ENCODE data around the gene POSTN.
"Not testable (repeated sequence)": the region's sequence is repeated elsewhere in the genome, so short reads cannot be mapped to it uniquely, and the experiment has no call there.

The POSTN gene

DNA sequence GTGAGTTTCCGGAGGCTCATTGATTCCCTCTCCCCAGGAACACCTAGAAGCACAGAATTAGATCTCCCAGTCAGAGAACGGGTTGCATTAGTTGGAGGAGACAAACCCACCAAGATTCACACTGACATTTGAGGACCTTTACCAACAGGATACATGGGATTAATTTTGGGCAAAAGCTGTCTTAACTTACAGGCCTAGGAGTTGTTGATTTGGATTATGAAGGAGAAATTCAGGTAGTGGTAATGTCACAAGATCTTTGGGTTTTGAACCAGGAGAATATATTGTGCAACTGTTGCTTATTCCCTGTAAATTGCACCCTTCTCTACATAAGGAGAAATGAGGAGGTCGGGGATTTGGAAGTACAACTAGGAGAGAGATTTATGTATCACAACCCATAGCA is 38.0 kb downstream of the POSTN start:
- Histone ChIP-seq H3K9me3 (ENCODE audit: insufficient read depth, low read depth, low read length) (peaks cover 3% of the 10 kb centered on the region; the same call in 1 of the 2 replicates), H3K4me2 (ENCODE audit: low read depth, low read length, poor library complexity, severe bottlenecking) (no peak overlapping the region), H3K9me2 (replicated peaks; ENCODE audit: low read depth, low read length) (no peaks in the 10 kb centered on the region), H3F3A (ENCODE audit: low read depth) (no peaks in the 10 kb centered on the region), H3K36me3 (ENCODE audit: insufficient read depth, low read length) (no peaks in the 10 kb centered on the region), H3K4me1 (ENCODE audit: insufficient read depth, low read length, poor library complexity, severe bottlenecking) (no peaks in the 10 kb centered on the region), H3K4me3 (ENCODE audit: low read length, poor library complexity, severe bottlenecking) (no peak overlapping the region), H3K27me3 (ENCODE audit: insufficient read depth, low read length, poor library complexity, severe bottlenecking) (no peaks in the 10 kb centered on the region), H4K20me1 (ENCODE audit: insufficient read depth, low read length, poor library complexity, severe bottlenecking) (no peaks in the 10 kb centered on the region), H2AFZ (ENCODE audit: low read length) (no peak overlapping the region), H3K9ac (ENCODE audit: low read depth, low read length, poor library complexity, severe bottlenecking) (no peak overlapping the region), H3K79me2 (ENCODE audit: insufficient read depth, low read length) (no peaks in the 10 kb centered on the region)
- TF ChIP-seq EZH2phosphoT487 (IDR thresholded peaks at IDR 0.05; ENCODE audit: borderline replicate concordance): no peak
- TF ChIP-seq CTCF (conservative IDR thresholded peaks at IDR 0.05; ENCODE audit: low read length): no peak

GRCh38 chr13:37558766-37559165 is 39.8 kb downstream of the POSTN start:
- not testable (repeated sequence) for H3F3A ChIP-seq (ENCODE audit: low read depth)

GRCh38 chr13:37546087-37546486 is 52.5 kb downstream of the POSTN start:
- H3K9me2 ChIP-seq (replicated peaks; ENCODE audit: low read depth, low read length): no peaks in the 10 kb centered on the region
- no peak overlapping the region for H2AFZ ChIP-seq (ENCODE audit: low read length)
- H3K4me3 ChIP-seq (ENCODE audit: low read length, poor library complexity, severe bottlenecking): no peak overlapping the region
- H3K4me2 ChIP-seq (ENCODE audit: low read depth, low read length, poor library complexity, severe bottlenecking): no peak overlapping the region
- H3K9me3 ChIP-seq (ENCODE audit: insufficient read depth, low read depth, low read length): no peaks in the 10 kb centered on the region; the same call in 1 of the 2 replicates
- H3F3A ChIP-seq (ENCODE audit: low read depth): no peaks in the 10 kb centered on the region
- no peaks in the 10 kb centered on the region for H3K27me3 ChIP-seq (ENCODE audit: insufficient read depth, low read length, poor library complexity, severe bottlenecking)
- H4K20me1 ChIP-seq (ENCODE audit: insufficient read depth, low read length, poor library complexity, severe bottlenecking): no peaks in the 10 kb centered on the region
- no peak overlapping the region for H3K9ac ChIP-seq (ENCODE audit: low read depth, low read length, poor library complexity, severe bottlenecking)
- H3K79me2 ChIP-seq (ENCODE audit: insufficient read depth, low read length): no peaks in the 10 kb centered on the region
- H3K4me1 ChIP-seq (ENCODE audit: insufficient read depth, low read length, poor library complexity, severe bottlenecking): no peaks in the 10 kb centered on the region
- no peak for TF ChIP-seq EZH2phosphoT487 (IDR thresholded peaks at IDR 0.05; ENCODE audit: borderline replicate concordance)
- TF ChIP-seq CTCF (conservative IDR thresholded peaks at IDR 0.05; ENCODE audit: low read length): no peak
- H3K36me3 ChIP-seq (ENCODE audit: insufficient read depth, low read length): no peaks in the 10 kb centered on the region

More at GRCh38 chr13:37558766-37559165, 39.8 kb downstream of the POSTN start:
- not testable (repeated sequence) for H3K36me3 ChIP-seq (ENCODE audit: insufficient read depth, low read length); H3K9me2 ChIP-seq (replicated peaks; ENCODE audit: low read depth, low read length); H3K9me3 ChIP-seq (ENCODE audit: insufficient read depth, low read depth, low read length); H3K79me2 ChIP-seq (ENCODE audit: insufficient read depth, low read length); H3K4me2 ChIP-seq (ENCODE audit: low read depth, low read length, poor library complexity, severe bottlenecking); H4K20me1 ChIP-seq (ENCODE audit: insufficient read depth, low read length, poor library complexity, severe bottlenecking); H3K27me3 ChIP-seq (ENCODE audit: insufficient read depth, low read length, poor library complexity, severe bottlenecking); H3K4me3 ChIP-seq (ENCODE audit: low read length, poor library complexity, severe bottlenecking); H3K4me1 ChIP-seq (ENCODE audit: insufficient read depth, low read length, poor library complexity, severe bottlenecking); H3K9ac ChIP-seq (ENCODE audit: low read depth, low read length, poor library complexity, severe bottlenecking); H2AFZ ChIP-seq (ENCODE audit: low read length)

GRCh38 chr13:37544995-37545394 is 53.6 kb downstream of the POSTN start:
- Histone ChIP-seq H3K9ac (ENCODE audit: low read depth, low read length, poor library complexity, severe bottlenecking) (no peak overlapping the region), H2AFZ (ENCODE audit: low read length) (no peak overlapping the region), H3F3A (ENCODE audit: low read depth) (no peaks in the 10 kb centered on the region), H4K20me1 (ENCODE audit: insufficient read depth, low read length, poor library complexity, severe bottlenecking) (no peaks in the 10 kb centered on the region), H3K4me3 (ENCODE audit: low read length, poor library complexity, severe bottlenecking) (no peak overlapping the region), H3K4me2 (ENCODE audit: low read depth, low read length, poor library complexity, severe bottlenecking) (no peak overlapping the region), H3K79me2 (ENCODE audit: insufficient read depth, low read length) (no peaks in the 10 kb centered on the region), H3K9me3 (ENCODE audit: insufficient read depth, low read depth, low read length) (no peaks in the 10 kb centered on the region; the same call in 1 of the 2 replicates), H3K9me2 (replicated peaks; ENCODE audit: low read depth, low read length) (no peaks in the 10 kb centered on the region), H3K4me1 (ENCODE audit: insufficient read depth, low read length, poor library complexity, severe bottlenecking) (no peaks in the 10 kb centered on the region), H3K27me3 (ENCODE audit: insufficient read depth, low read length, poor library complexity, severe bottlenecking) (no peaks in the 10 kb centered on the region), H3K36me3 (ENCODE audit: insufficient read depth, low read length) (no peaks in the 10 kb centered on the region)
- TF ChIP-seq EZH2phosphoT487 (IDR thresholded peaks at IDR 0.05; ENCODE audit: borderline replicate concordance) (no peak), CTCF (conservative IDR thresholded peaks at IDR 0.05; ENCODE audit: low read length) (no peak)
